Renal cortex interstitium (tissue), 11 donors: Measurements from ENCODE around the gene EIF4G3. TPM values are rescaled to one million over a fixed set of nuclear protein-coding genes. Genes with fewer than 3 reads are reported as not detected.
"Not testable (repeated sequence)": the region's sequence is repeated elsewhere in the genome, so short reads cannot be mapped to it uniquely, and the experiment has no call there.

Experiments
- DNase-seq, 11 donors: peaks; one replicate each; pipeline ENCODE4 v3.0.0-alpha.2; 2013; ENCODE audit warnings: low read depth in 9 of 11, low spot score in 4 of 11; ENCODE audit errors: extremely low read depth in 1 of 11
- polyA plus RNA-seq, 3 donors: library from polyadenylated mRNA; unstranded; fragments of 120-200 nt; gene quantifications; one replicate each; pipeline ENCODE4 v1.2.1, GENCODE V29; 2013; ENCODE audit not compliant: insufficient read length in 3 of 3

Gene EIF4G3
- polyA plus RNA-seq, 3 donors = 67.4 to 73.2 (median 70.4) TPM

DNA sequence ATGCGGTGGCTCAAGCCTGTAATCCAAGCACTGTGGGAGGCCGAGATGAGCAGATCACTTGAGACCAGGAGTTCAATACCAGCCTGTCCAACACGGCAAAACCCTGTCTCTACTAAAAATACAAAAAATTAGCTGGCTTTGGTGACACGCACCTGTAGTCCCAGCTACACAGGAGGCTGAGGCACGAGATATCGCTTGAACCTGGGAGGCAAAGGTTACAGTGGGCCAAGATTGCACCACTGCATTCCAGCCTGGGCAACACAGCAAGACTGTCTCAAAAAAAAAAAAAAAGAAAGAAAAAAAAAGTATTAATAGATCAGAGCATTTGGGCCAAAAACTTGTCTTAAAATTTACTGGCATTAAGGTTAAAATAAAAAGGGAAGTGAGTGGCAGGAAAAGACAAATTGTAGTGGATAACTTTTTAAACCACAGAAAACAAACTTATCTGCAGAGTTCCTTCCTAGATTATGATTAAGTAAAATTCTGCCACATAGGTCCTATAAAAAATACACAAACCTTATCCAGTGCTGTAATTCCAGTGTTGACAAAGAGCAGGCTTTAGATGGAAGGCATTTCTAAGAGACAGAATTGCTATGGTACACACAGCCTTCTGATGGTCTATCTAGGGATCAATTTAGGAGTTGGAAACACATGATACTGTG, 53.3 kb downstream of the EIF4G3 start:
- DNase-seq = no peak

DNA sequence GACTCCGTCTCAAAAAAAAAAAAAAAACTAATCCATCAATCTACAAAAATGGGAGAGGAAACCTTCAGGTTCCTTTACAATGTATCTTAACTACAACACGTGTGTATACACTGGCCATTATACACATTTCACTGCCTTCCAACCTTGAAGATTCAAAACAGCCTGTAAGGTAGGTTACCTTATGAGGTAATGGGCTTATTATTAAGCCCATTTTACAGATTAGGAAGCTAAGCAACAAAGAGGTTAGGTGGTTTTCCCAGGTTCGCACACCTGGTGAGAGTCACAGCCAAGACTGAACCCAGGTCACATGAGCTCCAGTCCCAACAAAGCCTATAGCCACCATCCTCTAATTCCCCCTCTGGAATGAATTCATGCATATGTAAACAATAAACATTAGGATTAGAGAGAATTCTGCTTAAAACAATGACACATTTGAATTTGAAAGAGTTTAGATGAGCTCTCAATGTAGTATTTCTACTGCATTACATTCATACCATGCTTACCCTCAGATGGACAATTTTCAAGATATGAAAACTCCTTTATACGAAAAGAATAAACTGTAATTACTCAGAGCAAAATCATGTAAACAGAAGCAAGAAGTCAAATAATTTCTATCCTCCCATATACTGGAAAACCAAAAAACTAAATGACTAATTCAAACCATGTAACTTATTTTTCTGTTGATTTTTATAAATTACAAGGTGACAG, 54.8 kb downstream of the EIF4G3 start:
- DNase-seq = no peak

DNA sequence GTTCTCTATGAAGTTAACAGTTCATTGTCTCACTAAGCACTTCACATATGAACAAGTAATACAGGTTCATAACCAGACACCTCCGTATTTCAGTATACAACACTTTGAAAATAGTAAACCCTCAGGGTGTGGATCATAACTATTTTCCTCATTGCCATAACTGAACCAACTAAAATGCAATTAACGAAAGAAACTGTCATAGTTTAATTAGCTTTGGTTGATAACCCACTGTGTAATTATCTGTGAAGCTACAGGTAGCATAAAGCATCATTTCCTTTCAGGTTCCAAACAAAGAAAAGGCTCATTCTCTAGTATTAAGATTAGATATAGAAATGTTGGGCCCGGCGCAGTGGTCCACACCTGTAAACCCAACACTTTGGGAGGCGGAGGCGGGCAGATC, 58.5 kb downstream of the EIF4G3 start:
- DNase-seq = no peak

DNA sequence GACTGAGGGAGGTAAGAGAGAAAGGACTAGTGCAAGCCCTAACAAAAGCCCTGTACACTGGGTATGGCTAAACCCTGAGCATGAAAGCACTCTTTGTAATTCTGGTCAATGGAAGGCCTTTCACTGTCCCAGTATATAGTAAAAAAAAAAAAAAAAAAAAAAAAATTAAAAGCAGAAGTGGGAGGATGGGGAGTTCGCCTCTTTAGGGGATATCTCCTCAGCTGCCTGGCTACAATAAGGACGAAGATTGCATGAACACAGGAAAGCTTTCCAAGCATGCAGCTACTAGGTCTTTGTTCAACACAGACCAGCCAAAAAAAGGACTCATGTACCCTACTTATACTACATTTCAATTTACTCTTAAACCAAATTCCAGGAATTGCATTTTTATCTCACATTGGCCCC, 59.1 kb downstream of the EIF4G3 start:
- no peak for DNase-seq

DNA sequence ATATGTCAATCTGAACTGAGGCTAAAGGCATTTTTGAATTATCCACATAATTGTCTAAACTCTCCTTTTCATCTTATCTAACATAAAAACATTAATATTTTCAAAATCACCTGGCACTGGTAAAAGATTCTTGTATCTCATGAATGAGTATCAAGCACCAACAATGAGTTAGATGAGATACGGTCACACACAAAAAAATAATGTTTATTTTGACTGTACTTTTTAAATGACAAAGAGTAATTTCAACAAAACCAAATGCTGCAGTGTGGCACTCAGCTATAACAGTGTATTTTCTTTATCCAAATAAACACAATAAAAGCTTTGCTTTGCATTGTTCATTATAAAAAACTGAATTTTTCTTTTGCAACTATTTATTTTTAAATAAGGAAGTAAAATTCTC, 59.5 kb downstream of the EIF4G3 start:
- DNase-seq = no peak

DNA sequence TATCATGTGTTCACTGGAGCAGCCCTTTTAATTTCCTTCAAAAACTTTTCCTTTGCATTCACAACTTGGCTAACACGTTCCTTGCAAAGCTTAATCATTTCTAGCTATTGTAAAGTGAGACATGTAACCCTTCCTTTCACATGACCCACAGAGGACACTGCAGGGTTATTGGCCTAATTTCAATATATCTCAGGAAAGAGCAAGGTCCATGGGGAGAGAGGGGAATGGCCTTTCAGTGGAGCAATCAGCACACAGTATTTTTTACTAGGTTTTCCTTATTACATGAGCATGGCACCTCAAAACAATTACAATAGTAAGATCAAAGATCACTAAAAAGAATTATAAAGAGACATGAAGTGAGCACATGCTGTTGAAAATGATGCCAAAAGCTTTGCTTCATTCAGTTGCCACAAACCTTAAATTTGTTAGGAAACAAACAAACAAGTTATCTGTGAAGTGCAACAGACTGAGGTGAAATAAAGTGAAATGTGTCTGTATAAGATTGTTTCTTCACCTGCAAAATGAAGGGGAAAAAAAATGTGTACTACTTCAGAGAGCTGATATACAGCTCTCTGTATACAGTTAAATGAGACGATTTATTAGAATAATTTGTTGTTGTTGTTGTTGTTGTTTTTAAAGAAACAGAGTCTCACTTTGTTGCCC, 61.5 kb downstream of the EIF4G3 start:
- DNase-seq = peak in 5 of 11 donors; percentile 9 to 43 (median 15)

DNA sequence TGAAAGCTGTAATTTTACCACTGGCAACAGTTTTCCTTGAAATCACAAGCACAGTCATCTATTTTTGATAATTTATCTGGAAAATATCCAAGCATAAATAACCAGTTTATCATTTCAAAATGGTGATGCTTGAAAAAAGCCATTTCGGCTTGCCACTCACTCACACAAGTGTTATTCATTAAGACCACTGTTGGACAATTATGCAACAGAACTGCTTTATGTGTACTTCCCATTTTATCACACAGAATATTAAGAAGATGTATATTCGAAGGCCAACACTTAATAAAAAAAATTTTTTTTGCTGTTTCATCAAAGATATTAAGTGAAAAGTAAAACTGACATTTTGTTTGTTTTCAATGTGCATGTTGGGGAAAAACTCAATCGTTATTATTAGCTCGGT, 62.3 kb downstream of the EIF4G3 start:
- no peak for DNase-seq

DNA sequence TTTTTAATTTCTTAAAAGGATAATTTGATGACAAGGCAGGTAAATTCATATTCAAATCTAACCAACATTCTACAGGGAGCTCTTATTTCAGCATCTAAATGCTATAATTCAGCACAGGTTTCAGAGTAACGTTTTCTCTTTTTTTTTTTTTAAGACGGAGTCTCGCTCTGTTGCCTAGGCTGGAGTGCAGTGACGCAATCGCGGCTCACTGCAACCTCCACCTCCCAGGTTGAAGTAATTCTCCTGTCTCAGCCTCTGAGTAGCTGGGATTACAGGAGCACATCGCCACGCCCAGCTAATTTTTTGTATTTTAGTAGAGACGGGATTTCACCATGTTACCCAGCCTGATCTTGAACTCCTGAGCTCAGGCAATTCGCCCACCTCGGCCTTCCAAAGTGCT, 66.5 kb downstream of the EIF4G3 start:
- DNase-seq = no peak

DNA sequence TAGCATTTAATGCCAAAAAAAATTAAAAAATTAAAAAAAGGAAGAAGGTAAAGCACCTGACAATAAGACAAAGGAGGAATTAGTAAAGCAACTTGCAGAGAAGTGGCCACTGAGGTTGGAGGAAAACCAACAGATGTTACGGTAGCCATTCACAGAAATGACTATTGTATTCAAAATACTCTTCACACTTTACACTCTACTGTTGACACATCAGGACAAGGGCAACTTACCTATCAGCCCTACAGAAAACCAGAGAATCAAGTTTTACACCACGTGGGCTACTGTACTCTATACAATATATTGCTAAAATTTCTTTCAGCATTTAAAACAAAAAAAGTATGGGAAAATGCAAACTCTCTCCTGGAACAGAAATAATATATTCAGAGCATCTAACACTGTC, 70.0 kb downstream of the EIF4G3 start:
- DNase-seq = no peak

DNA sequence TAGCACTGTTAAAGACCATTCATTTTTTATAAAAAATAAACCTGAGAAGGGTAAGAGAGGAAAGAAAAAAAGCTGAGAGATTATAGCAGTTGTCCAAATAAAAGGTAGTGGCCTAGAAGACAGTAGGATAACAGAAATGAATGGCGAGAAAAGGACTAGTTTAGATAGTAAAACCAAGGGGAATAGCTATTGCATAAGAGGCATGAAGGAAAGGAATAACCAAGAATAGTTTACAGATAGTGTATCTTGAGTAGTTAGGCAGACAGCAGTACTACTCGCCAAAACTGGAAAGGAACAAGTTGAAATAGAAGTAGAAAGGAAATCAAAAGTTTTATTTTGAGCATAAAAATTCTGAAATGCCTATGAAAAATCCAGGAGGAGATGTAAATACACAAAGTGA, 70.5 kb downstream of the EIF4G3 start:
- no peak for DNase-seq

DNA sequence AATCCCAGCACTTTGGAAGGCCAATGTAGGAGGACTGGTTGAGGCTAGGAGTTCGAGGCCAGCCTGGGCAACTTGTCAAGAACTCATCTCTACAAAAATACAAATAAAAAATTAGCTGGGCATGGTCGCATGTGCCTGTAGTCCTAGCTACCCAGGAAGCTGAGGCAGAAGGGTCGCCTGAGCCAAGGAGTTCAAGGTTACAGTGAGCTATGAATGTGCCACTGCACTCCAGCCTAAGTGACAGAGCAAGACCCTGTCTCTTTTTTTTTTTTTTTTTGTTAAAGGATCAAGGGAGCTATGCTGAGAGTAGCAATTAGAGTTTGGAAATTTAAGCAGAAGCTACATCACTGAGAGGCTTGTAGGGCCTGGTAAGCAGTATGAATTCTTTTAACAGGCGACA, 70.9 kb downstream of the EIF4G3 start:
- DNase-seq = no peak

DNA sequence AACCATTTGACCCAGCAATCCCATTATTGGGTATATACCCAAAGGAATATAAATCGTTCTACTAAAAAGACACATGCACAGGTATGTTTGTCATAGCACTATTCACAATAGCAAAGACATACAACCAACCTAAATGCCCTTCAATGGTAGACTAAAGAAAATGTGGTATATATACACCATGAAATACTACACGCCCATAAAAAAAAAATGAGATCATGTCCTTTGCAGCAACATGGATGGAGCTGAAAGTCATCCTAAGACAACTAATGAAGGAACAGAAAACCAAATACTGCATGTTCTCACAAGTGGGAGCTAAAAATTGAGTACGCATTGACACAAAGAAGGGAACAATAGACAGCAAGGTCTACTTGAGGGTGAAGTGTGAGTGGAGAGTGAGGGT, 72.0 kb downstream of the EIF4G3 start:
- DNase-seq = no peak

DNA sequence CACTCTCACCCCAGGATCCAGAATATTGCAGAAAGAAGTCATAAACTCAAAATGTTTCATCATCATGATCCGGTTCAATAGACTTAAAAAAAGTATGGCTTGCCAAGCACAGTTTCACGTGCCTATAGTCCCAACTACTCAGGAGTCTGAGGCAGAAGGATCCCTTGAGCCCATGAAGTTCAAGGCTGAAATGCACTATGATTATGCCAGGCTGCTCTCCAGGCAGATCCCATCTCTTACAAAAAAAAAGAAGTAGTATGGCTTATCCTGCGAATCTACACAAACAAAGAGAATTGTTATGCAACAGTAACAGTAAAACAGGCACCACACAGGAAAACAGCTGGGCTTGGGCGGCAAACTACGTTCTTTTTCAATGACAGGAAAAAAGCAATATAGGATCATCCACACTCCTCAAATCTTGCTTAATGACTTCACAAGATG, 76.2 kb downstream of the EIF4G3 start:
- no peak for DNase-seq

DNA sequence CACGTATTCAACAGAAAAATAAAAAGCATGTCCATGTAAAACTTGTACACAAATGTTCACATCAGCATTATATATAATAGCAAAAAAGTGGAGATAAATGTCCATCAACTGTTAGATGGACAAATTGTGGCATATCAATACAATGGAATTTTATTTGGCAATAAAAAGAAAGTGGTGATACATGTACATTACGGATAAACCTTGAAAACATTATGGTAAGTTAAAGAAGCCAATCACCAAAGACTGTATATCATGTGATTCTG, 76.9 kb downstream of the EIF4G3 start:
- no peak for DNase-seq

DNA sequence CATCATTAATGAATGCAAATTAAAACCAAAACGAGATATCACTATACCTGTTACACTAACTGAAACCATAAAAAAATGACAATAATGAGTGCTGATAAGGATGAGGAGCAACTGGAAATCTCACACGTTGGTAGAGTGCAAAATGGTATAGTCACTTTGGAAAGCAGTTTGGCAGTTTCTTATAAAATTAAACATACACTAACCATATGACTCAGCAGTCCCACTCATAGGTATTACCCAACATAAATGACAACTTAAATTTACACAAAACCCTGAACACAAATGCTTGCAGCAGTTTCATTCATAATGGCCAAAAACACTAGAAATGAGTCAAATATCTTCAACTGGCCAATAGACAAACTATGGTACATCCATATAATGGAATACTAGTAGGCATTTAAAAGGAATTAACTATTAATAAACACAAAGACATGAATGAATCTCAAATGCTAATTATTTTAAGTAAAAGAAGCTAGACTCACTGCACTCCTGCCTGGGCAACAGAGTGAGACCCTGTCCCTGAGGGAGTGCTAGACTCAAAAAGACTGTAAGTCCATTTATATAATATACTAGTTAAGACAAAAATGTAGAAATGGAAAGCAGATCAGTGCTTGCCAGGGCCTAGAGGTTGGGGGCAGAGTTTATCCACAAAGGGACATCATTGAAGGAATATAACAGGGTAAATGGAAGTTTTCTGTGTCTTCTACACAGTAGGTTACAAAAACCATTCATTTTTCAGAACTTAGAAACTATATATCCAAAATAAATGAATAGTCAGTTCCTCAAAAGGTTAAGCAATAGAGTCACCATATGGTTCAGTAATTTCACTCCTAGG, 77.4 kb downstream of the EIF4G3 start:
- no peak for DNase-seq

DNA sequence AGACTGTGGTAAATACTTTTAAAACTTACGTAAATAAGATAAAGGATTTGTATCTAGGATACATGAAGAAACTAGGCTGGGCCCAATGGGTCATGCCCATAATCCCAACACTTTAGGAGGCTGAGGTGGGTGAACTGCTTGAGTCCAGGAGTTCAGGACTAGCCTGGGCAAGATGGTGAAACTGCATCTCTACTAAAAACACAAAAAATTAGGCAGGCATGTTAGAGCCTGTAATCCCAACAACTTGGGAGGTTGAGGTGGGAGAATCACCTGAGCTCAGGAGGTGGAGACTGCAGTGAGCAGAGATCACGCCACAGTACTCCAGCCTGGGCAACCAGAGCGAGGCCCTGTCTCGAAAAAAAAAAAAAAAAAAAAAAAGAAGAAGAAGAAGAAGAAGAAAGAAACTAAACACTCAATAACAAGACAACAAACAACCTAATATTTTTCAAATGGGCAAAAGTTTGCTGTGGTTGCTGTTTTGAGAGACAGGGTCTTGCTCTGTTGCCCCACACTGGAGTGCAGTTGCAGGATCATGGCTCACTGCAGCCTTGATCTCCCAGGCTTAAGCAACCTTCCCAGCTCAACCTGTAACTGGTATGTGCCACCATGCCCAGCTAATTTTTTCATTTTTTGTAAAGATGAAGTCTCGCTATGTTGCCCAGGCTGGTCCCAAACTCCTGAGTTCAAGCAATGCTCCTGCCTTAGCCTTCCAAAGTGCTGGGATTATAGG, 78.3 kb downstream of the EIF4G3 start:
- no peak for DNase-seq

DNA sequence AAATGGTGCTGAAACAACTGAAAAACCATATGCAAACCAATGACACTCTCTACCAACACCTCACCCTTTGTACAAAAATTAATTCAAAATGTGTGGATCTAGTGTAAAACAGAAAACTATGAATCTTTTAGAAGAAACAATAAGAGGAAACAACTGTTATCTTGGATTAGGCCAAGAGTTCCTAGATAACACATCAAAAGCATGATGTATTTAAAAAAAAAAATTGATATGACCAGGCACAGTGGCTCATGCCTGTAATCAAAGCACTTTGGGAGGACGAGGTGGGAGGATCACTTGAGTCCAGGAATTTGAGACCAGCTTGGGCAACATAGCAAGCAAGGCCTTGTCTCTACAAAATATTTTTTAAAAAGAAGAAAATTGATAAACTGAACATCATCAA, 79.0 kb downstream of the EIF4G3 start:
- no peak for DNase-seq

DNA sequence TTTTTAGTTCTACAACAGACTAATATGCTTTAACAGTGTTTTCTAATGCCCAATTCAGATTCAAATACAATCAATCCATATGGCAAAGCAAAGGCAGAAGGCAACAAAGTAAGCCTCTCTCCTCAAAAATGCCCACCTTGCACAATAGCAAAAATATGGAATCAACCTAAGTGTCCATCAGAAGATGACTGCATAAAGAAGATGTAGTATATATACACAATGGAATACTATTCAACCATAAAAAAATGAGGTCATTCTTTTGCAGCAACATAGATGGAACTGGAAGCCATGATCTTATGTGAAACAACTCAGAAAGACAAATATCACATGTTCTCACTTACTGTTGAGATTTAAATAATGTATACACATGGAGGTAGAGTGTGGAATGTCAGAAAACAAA, 80.7 kb downstream of the EIF4G3 start:
- DNase-seq = no peak

DNA sequence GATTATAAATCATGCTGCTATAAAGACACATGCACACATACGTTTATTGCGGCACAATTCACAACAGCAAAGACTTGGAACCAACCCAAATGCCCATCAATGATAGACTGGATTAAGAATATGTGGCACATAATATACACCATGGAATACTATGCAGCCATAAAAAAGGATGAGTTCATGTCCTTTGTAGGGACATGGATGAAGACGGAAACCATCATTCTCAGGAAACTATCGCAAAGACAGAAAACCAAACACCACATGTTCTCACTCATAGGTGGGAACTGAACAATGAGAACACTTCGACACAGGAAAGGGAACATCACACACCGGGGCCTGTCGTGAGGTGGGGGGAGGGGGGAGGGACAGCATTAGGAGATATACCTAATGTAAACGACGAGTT, 82.4 kb downstream of the EIF4G3 start:
- not testable (repeated sequence) for DNase-seq
